Stimulated activated CD8-positive, alpha-beta memory T cell treated with anti-CD3 and anti-CD28 coated beads, Interleukin-15, amount 100 ng/mL, for 24 hours (primary cell): ENCODE data around the gene EFCAB3.
"Not testable (repeated sequence)": the region's sequence is repeated elsewhere in the genome, so short reads cannot be mapped to it uniquely, and the experiment has no call there.

Source experiments
- DNase-seq: peaks from one replicate; pipeline ENCODE4 v3.0.0-alpha.2; 2020; ENCODE audit warnings: low read depth

Gene EFCAB3

DNA sequence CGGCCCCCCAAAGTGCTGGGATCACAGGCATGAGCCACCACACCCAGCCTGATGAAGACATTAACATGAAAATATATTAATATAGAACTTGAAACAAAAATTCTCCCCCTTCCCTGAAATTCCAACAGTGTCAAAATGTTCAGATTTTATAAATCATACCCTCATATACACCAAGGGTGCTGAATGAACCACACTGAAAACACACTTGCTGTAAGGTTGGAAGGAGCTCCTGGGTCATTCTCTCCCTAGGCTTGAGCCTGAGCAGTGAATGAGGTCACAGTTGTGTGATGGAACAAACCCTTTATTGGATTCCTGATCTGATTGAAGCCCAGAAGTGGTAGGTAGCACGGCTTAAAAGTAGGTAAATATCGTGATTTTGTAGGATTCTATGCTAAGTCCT is at the start of gene EFCAB3:
Gene EFCAB3, plus strand, starts transcription at position 301 of the 400 bp plus-strand sequence. CDS start 2,427 bp downstream, outside the sequence.
- DNase-seq = no peak

DNA sequence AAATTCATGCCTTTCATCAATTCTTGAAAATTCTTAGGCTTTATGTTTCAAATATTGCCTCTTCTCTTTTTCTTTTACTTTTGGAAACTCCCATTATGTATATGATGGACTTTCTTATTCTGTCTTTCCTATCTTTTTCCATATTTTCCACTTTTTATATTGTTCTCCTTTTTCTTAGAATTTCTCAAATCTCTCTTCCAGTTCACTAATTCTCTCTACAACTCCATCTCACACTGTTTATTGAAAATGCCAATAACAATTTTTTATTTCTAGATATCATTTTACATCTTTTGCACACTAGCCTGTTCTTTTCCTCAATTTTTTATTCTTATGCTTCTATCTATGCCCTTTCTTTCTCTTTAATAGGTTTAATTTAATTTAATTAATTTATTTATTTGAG is 43.8 kb upstream of the EFCAB3 start:
- no peak for DNase-seq

DNA sequence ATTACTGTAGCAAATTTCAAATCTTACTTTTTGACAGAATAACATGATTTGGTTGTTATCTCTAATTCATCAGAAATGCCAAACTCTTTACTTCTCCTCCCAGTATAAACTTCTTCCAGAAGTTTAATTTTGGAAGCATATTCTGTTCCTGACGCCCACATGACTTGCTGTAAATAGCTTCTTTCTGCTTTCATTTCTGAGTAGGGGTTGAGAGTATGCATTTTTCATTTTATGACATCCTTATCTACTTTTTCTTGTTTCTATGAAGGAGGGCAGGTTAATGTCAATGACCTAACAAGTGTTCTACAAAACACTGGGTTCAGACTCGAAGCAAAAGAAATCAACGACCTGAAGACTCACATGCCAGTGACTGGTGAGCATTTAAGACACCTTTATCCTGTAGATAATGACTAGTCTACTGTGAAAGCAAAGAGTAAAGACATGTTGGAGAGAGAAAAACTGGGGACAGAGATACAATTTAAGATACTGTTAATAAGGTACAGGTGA is 36.5 kb upstream of the EFCAB3 start:
- no peak for DNase-seq

DNA sequence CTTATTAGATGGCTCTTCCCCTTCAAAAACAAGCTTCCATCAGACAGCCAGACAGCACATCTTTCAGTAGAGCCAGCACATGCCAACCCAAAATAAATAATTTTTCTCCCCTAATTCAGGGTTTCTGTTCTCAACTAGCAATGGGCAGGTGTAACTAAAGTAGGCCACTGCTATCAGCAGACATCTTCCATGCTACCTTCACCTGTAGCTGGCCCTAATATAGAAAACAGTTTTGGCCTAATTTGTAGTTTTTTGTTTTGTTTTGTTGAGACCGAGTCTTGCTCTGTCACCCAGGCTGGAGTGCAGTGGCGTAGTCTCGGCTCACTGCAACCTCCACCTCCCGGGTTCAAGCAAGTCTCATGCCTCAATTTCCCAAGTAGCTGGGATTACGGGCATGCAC is 29.2 kb upstream of the EFCAB3 start:
- no peak for DNase-seq

DNA sequence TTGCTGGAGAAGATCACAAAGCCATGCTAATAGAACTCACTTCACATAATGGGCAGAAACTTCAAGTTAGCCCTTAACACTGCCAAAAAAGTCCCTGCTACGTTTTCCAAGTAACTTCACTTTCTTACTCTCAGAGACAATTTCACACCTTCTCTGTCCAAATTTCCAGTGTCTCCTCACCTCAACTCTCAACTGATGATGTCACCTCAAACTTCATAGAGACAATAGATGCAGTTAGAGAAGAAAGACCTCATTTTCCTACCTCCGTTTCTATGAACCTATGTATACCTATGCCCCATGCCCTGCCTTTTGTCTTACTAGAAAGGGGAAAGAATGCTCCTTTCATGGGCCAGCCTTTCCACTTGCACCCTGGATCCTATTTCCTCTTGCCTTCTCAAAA is 14.2 kb upstream of the EFCAB3 start:
- no peak for DNase-seq

DNA sequence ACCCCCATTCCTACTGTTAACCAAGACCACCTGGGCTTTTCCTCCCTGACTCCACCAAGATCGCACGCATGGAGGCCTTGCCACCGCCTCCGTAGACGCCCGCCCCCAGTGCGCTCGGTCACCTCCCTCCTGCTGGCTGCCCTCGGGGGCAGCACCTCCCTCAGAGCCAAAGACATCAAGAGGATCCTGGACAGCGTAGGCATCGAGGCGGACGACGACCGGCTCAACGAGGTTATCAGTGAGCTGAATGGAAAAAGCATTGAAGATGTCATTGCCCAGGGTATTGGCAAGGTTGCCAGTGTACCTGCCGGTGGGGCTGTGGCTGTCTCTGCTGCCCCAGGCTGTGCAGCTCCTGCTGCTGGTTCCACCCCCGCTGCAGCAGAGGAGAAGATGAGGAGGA is 1.2 kb downstream of the EFCAB3 start:
- DNase-seq = no peak

DNA sequence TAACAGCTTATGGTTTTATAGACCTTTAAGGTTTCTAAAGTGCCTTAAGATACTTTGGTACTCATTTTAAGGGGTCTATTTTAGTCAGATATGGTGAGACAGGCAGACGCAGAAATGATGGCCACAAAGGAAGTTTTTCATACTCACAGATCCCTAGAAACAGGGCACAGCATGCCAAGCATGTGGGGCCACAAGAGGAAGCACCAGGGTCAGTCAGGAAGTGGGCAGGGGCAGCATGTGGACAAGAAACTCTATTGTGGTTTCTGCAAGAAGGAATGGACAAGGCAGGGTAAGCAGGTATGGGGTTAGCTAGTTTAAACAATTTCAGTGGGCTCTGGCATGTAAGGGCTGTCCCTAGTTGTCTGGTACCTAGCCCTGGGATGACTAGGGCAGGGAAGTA is 8.5 kb downstream of the EFCAB3 start:
- no peak for DNase-seq

DNA sequence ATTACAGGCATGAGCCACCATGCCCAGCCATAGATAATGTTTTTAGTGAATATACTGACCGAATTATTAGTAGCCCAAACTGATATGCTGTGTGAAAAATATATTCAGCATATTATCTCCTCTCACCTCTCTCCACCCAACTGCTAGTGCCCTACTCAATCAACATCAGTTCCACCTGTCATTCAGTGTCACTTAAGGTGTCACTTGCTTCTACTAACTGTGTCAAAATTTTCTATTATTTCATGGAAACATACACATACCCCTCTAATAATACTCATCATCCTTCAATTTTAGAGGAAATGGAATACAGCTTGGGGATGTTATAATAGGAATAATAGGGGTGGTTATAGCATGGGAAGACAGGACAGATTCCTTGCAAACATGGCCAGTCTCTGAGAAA is 12.6 kb downstream of the EFCAB3 start:
- DNase-seq = no peak

DNA sequence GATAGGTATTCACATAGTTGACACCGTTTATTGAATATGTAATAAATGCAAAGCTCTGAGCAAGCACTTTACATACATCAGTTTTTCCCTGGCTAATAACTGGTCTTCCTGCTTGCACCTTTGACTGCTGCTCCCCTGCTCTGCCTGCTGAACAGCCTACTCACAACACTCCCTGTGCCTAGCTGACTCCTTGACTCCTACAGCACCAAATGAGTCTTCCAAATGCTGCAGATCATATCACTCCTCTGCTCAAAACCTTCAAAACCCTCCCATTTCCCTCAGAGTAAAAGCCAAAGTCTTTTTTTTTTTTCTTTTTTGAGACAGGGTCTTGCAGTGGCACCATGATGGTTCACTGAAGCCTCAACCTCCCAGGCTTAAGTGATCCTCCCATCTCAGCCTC is 18.5 kb downstream of the EFCAB3 start:
- no peak for DNase-seq

DNA sequence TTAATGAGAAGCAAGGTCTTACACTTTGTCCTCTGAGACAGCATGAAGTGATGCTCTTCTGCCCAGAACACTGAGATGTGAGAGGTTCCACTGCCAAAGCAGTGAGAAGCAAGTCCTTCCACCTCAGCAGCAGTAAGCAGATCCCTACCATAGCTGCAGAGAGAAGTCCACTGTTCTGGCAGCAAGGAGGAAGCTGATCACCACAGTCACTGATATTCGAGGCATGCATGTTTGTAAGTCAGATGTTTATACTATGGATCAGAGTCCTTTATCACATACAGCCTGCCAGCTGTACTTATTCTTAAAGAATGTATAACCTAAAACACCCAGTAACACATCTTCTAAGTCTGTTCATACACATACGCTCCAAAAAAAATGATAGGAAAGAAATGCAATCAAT is 25.1 kb downstream of the EFCAB3 start:
- no peak for DNase-seq

DNA sequence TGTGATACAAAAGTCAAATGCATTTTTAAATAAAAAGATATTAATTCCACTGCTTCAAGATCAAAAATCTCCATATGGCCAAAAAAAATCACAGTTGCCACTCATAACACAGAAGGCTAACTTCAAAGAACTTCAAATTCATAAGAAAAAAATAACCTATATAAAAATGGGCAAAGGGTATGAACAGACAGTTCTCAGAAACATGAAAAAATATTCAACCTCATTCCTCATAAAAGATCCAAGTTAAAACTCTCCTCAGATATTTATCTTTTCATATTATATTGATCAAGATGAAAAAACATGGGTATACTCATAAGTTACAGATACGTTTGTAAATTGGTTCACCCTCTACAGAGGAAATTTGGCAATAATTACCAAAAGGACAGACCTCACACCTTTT is 32.7 kb downstream of the EFCAB3 start:
- not testable (repeated sequence) for DNase-seq

DNA sequence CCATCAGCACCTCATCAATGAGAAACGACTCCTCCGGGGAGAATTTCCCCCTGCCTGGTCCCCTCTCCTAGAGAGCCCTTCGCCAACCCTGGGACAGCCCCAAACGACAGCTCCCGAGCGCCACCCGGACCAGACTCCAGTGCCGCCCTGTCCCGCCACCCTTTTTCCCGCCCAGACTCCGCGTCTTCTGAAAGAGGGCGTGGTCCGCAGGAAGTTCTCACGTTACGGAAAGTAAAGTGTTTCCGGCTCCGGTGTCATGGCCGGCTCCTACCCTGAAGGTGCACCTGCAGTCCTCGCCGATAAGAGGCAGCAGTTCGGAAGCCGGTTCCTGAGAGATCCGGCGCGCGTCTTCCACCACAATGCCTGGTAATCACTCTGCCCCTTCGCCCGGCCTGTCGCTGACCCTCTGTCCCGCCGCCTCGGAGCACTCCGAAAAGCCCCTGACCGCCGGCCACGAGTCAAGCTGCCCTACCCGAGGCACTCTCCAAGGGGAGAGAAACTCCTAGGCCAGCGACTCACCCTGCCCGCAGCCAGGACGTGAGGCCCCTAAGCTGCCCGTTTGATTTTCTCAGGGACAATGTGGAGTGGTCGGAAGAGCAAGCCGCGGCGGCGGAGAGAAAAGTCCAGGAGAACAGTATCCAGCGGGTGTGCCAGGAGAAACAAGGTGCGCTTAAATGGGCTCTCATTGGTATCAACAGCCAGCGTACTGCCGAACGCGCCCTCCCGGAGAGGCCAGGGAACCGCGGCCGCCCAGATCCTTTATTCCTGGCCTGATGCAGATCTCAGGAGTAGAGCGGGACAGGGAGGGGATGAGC is 43.5 kb downstream of the EFCAB3 start, which contains the start of gene METTL2A:
Gene METTL2A, plus strand, starts transcription at position 251 of the 815 bp plus-strand sequence. Its CDS starts 6 bp downstream, at position 257.
- DNase-seq = peak; percentile 69

DNA sequence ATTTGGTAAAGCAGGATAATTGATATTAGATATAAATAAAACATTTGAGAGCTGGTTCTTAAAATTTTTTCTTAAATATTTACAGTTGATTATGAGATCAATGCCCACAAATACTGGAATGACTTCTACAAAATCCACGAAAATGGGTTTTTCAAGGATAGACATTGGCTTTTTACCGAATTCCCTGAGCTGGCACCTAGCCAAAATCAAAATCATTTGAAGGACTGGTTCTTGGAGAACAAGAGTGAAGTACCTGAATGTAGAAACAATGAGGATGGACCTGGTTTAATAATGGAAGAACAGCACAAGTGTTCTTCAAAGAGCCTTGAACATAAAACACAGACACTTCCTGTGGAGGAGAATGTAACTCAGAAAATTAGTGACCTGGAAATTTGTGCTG is 45.9 kb downstream of the EFCAB3 start:
- DNase-seq = not testable (repeated sequence)

DNA sequence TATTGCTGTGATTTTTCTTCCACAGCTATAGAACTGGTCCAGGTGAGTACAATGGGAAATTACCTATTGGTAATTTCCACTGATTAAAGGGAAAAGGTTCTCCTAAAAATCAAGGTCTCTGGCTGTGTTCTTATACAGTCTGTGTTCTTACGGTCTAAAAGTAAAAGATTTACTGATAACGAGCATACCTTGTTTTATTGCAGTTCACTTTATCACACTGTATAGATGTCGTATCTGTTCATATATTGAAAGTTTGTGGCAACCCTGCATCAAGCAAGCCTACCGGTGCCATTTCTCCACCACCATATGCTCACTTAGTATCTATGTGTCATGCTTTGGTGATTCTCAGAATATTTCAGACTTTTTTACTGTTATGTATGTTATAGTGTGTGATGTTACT is 54.9 kb downstream of the EFCAB3 start:
- DNase-seq = not testable (repeated sequence)

DNA sequence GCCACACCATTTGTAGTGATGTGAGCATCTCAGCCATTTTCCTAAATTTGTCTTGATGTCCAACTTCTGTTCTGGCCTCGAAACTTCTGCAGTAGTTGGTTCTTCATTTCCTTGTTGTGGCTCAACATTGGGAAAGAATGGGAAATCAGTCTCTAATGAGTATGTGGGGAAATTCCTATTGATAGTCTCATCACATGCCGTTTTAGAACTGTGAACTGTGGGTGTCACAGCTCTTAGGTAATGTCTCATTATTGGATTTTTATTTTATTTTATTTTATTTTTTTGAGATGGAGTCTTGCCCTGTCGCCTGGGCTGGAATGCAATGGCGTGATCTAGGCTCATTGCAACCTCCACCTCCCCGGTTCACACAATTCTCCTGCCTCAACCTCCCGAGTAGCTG is 60.8 kb downstream of the EFCAB3 start:
- not testable (repeated sequence) for DNase-seq

DNA sequence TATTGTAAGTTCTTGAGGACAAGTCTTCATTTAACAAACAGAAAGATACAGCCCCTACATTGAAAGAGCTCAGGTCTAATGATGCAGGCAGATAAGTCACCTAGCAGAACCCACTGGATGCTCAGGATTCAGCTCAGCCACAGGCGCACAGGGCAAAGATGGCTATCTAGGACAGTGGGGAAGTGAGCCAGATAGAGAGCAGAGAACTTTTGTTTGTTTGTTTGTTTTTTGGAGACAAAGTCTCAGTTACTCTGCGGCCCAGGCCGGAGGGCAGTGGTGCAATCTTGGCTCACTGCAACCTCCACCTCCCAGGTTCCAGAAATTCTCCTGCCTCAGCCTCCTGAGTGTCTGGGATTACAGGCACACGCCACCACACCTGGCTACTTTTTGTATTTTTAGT is 63.7 kb downstream of the EFCAB3 start:
- DNase-seq = no peak

DNA sequence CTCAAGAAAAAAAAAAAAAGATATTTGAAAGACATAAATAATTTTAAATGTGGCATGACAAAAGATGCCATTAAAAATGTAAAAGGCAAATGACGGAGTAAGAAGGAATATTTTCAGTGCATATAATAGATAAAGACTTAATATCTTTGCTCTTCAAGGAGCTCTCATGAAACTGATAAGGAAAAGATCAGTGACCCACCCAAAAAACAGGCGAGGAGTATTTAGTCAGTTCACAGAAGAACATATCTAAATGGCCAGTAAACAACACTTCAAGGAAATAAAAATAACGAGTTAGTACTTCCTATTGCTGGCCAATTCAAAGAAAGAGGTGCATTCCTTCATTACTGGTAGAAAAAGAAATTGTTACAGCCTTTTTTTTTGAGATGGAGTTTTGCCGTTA is 65.4 kb downstream of the EFCAB3 start:
- DNase-seq = not testable (repeated sequence)

DNA sequence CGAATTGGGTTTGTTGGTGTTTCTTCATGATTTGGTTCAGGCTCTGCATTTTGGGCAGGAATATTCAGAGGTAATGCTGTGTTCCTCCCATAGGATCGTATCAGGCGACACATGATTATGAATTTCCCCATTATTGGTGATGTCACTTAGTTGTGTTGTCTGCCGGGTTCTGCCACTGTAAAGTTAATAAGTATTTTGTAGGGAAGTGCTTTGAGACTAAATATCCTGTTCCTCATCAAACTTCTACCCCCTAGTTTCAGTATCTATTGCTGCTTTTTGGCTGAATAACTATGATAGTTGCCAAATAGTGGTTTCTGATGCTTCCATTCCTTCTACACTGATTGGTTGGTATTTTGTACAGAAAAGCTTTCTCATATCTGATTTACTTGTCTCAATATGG is 71.8 kb downstream of the EFCAB3 start:
- DNase-seq = not testable (repeated sequence)

DNA sequence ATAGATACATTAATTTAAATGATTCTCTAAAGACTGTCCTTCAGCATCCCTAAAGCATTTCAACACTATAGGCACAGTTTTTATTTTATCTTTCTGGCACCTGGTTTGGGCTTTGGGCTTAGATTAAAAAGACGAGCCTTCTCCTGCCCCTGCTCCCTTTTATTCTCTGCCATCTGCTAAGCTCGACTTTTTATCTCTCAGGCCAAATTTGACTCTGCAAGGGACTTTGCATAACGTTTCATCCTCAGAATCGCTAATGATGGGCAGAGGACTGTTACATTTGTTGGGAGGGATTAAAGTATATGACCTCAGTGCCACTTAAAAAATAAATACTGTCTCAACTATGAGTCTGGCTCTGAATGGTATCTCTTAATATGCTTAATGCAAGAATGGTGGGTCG is 72.7 kb downstream of the EFCAB3 start:
- DNase-seq = not testable (repeated sequence)

DNA sequence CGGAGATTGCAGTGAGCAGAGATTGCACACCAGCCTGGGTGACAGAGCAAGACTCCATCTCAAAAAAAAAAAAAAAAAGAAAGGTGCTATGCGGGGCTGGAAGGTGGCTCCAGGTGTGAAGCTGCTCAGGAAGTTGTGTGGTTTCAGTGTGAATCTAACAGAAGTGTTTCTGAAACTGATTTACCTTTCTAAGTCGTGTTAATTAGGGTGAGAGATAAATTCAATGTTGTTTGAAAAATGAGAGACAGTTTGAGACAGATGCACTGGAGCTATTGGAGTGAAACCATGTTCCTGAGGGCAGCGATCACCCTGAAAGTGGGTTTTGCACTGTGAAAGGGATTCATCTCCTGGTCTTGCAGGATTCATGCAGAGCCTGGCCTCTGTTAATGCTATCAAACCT is 73.3 kb downstream of the EFCAB3 start:
- not testable (repeated sequence) for DNase-seq

DNA sequence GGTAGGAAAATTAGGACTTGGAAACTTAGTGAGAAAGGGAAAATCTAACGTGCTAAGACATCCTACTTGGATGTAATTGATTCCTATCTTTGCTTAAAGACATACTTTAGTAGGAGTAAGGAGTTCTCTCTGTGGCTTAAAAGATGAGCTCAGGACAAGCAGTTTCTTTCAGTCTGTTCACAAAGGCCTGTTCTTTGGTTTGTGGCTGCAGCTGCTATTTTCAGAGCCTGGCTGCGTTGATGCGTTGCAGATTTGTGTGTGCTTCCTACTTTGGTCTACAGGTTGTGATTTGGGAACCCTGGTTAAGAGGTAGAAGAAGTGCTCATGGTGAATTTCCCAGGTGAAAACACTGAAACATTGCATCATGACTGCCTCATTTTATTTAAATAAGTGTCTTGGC is 73.8 kb downstream of the EFCAB3 start:
- not testable (repeated sequence) for DNase-seq

DNA sequence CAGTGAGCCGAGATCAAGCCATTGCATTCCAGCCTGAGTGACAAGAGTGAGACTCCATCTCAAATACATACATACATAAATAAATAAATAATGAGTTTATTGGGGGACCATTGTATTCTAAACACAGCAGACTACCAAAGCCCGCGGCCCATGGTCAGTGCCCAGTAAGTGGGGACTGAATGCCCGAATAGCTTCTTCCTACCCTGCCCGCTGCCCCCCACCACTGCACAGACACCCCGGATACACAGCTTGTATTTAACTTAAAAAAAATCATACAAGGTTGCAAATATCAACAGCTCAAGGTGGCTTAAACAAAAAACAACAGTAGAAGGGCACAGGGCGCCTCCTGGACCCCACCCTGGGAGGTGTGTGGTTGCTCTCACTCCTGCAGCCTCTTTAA is 75.7 kb downstream of the EFCAB3 start:
- DNase-seq = no peak

DNA sequence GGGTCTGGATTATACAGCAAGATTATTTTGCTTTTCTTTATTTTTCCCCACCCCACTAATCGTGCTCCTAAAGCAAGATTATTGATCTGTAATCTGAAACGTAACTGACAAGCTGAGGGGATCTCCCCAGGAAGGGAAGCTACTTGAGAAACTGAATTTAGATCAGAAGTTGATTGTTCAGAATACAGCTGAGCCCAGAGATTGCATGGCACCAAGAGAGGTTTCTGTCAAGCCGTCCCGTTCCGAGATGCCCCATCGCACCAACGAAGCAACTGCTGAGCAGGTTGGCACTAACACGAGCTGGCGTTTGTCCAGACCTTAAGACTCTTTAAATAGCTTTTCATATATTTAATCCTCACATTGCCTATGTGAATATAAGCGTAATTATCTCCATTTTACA is 78.1 kb downstream of the EFCAB3 start:
- not testable (repeated sequence) for DNase-seq

DNA sequence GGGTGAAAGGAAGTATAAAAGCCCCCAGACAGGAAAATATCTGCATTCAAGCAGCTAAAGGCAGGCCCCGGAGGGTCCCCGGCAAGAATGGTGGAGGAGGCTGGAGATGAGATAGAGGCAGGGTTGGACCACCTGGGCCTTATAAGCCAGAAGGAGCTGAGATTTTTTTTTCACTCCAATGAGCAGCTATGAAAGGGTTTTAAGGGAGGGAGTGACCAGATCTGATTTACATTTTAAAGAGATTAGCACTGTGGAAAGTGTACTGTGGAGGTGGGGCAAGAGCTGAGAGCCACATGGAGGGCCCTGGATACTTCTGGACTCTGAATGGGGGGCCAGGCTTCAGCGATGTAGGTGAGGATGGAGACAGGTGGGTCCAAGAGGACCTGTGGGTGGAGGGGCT is 84.1 kb downstream of the EFCAB3 start:
- not testable (repeated sequence) for DNase-seq
